Esophagus muscularis mucosa (tissue), 4 donors: ENCODE results near the gene MYMK. TPM values are rescaled to one million over a fixed set of nuclear protein-coding genes. Genes with fewer than 3 reads are reported as not detected.

Experiments
- DNase-seq: peaks from one replicate; pipeline ENCODE4 v3.0.0-alpha.2; 2017; ENCODE audit errors: extremely low spot score
- H3K27ac ChIP-seq, 4 donors: fragments of 200-600 bp; sonication (generic); replicated peaks in 1 of 4; 1 replicate in 3 of 4; 2 replicates in 1 of 4; pipeline ENCODE4 v1.5.1; 2016 to 2019; ENCODE audit warnings: mild to moderate bottlenecking in 1 of 4
- H3K27me3 ChIP-seq, 4 donors: fragments of 200-600 bp; sonication (generic); one replicate each; pipeline versions ENCODE4 v1.5.1 to v1.6.0; 2016 to 2019
- H3K36me3 ChIP-seq, 4 donors: fragments of 200-600 bp; sonication (generic); one replicate each; pipeline ENCODE4 v1.5.1; 2016 to 2019
- H3K4me1 ChIP-seq, 4 donors: fragments of 200-600 bp; sonication (generic); one replicate each; pipeline ENCODE4 v1.5.1; 2016 to 2019
- H3K4me3 ChIP-seq, 4 donors: fragments of 200-600 bp; sonication (generic); 1 replicate in 2 of 4; 2 replicates in 2 of 4; pipeline ENCODE4 v1.5.1; 2016 to 2019; ENCODE audit warnings: mild to moderate bottlenecking in 4 of 4, moderate library complexity in 1 of 4
- H3K9me3 ChIP-seq, 4 donors: fragments of 200-600 bp; sonication (generic); 1 replicate in 3 of 4; 2 replicates in 1 of 4; pipeline ENCODE4 v1.5.1; 2016 to 2019
- CTCF ChIP-seq, 3 experiments: fragments of 200-600 bp in 2 of 3; fragments of 450-650 bp in 1 of 3; sonication (generic) in 2 of 3; IDR thresholded peaks; one replicate each; pipeline ENCODE4 v1.5.1; 2017 to 2019; ENCODE audit warnings: antibody characterized with exemption in 3 of 3, mild to moderate bottlenecking in 2 of 3, moderate library complexity in 1 of 3
- EP300 ChIP-seq: sonication (generic); formaldehyde crosslinking; IDR thresholded peaks from one replicate; pipeline ENCODE4 v1.6.1; 2017; ENCODE audit warnings: antibody characterized with exemption
- POLR2A ChIP-seq: fragments of 450-650 bp; IDR thresholded peaks from one replicate; pipeline ENCODE4 v1.6.1; 2017; ENCODE audit warnings: antibody characterized with exemption, moderate library complexity, mild to moderate bottlenecking, low read depth
- POLR2AphosphoS5 ChIP-seq, 2 donors: sonication (generic); formaldehyde crosslinking; IDR thresholded peaks; one replicate each; pipeline ENCODE4 v1.6.1; 2017; ENCODE audit warnings: antibody characterized with exemption in 2 of 2
- WGBS: methylation state at CpG from one replicate; pipeline ENCODE4 v1.1.5; 2018; 5-methylcytosine and 5-hydroxymethylcytosine counted together
- intact Hi-C: fragments of 100-400 bp; cut with DNase I; formaldehyde crosslinking; loops from one replicate; pipeline ENCODE4 v1.15.1; 2023
- total RNA-seq, 4 donors: library from RNA; depleted of rRNA; stranded (reverse); fragments of >200 nt; gene quantifications; one replicate each; pipeline versions ENCODE4 v1.1.0 to v1.2.1, GENCODE V29; 2016

MYMK gene
- total RNA-seq, 4 donors from 2014 or later: not detected

- no peak for DNase-seq
- 89% methylated on average over 9 of the region's 14 CpGs for WGBS
- H3K27ac ChIP-seq: no peak overlapping the region
- H3K36me3 ChIP-seq: peaks cover 0 to 15% (median 6%) of the 10 kb centered on the region in 4 donors
- H3K9me3 ChIP-seq: no peaks in the 10 kb centered on the region
- peaks cover 0 to 5% (median 0%) of the 10 kb centered on the region in 4 donors for H3K27me3 ChIP-seq
- TF ChIP-seq POLR2AphosphoS5 (IDR thresholded peaks at IDR 0.05): no peak
- no peak for TF ChIP-seq EP300
- no peak for TF ChIP-seq CTCF (IDR thresholded peaks at IDR 0.05)
- no peak for TF ChIP-seq POLR2A
- H3K4me1 ChIP-seq: peaks cover 45 to 59% (median 52%) of the 10 kb centered on the region in 4 donors
- intact Hi-C loops: loop anchor here (10.0 kb wide), 1 partner anchor 457 kb away; the partner anchor contains the start of gene VAV2
- H3K4me3 ChIP-seq: no peak overlapping the region
Measured at GRCh38 chr9:133538176-133538575, 13.4 kb upstream of the MYMK start.

- Histone ChIP-seq H3K9me3 (no peaks in the 10 kb centered on the region), H3K4me3 (no peak overlapping the region), H3K27ac (no peak overlapping the region), H3K36me3 (peaks cover 0 to 14% (median 6%) of the 10 kb centered on the region in 4 donors), H3K27me3 (peaks cover 0 to 8% (median 0%) of the 10 kb centered on the region in 4 donors), H3K4me1 (peaks cover 45 to 61% (median 55%) of the 10 kb centered on the region in 4 donors)
- no peak for TF ChIP-seq POLR2A
- TF ChIP-seq CTCF (IDR thresholded peaks at IDR 0.05): no peak
- TF ChIP-seq EP300: no peak
- no peak for TF ChIP-seq POLR2AphosphoS5 (IDR thresholded peaks at IDR 0.05)
- no peak for DNase-seq
- intact Hi-C loops: loop anchor here (10.0 kb wide), 1 partner anchor 458 kb away; the partner anchor contains the start of gene VAV2
- 97% methylated on average over 15 of the region's 16 CpGs for WGBS
Measured at GRCh38 chr9:133537257-133537656, 12.5 kb upstream of the MYMK start.

- DNase-seq: no peak
- no peak overlapping the region for H3K27ac ChIP-seq
- peaks cover 45 to 61% (median 55%) of the 10 kb centered on the region in 4 donors for H3K4me1 ChIP-seq
- H3K4me3 ChIP-seq: no peak overlapping the region
- peaks cover 0 to 12% (median 4%) of the 10 kb centered on the region in 4 donors for H3K36me3 ChIP-seq
- H3K27me3 ChIP-seq: peaks cover 0 to 8% (median 0%) of the 10 kb centered on the region in 4 donors
- intact Hi-C loops: loop anchor here (10.0 kb wide), 1 partner anchor 458 kb away; the partner anchor contains the start of gene VAV2
- H3K9me3 ChIP-seq: no peaks in the 10 kb centered on the region
- TF ChIP-seq POLR2AphosphoS5 (IDR thresholded peaks at IDR 0.05) (no peak), EP300 (no peak), CTCF (IDR thresholded peaks at IDR 0.05) (no peak), POLR2A (no peak)
- 100% methylated on average over 3 of the region's 9 CpGs for WGBS
Measured at GRCh38 chr9:133536536-133536935, 11.8 kb upstream of the MYMK start.

GRCh38 chr9:133536080-133536479, 11.3 kb upstream of the MYMK start:
- peaks cover 0 to 8% (median 0%) of the 10 kb centered on the region in 4 donors for H3K27me3 ChIP-seq
- H3K4me3 ChIP-seq: no peak overlapping the region
- no peak overlapping the region for H3K27ac ChIP-seq
- H3K36me3 ChIP-seq: peaks cover 0 to 10% (median 4%) of the 10 kb centered on the region in 4 donors
- intact Hi-C loops: loop anchor here (10.0 kb wide), 1 partner anchor 459 kb away; the partner anchor contains the start of gene VAV2
- H3K9me3 ChIP-seq: no peaks in the 10 kb centered on the region
- no peak for DNase-seq
- H3K4me1 ChIP-seq: peaks cover 45 to 61% (median 55%) of the 10 kb centered on the region in 4 donors
- no peak for TF ChIP-seq EP300
- 87% methylated on average over 9 of the region's 11 CpGs for WGBS

- Histone ChIP-seq H3K4me3 (peak overlapping the region; percentile 52 to 58 (median 54)), H3K36me3 (peaks cover 0 to 3% (median under 1%) of the 10 kb centered on the region in 4 donors), H3K27me3 (peaks cover 0 to 11% (median 0%) of the 10 kb centered on the region in 4 donors), H3K27ac (peak overlapping the region in 1 of 4 donors; percentile 61), H3K4me1 (peaks cover 40 to 58% (median 52%) of the 10 kb centered on the region in 4 donors), H3K9me3 (no peaks in the 10 kb centered on the region)
- no CpG with 5 or more reads among the region's 13 CpGs for WGBS
- DNase-seq: no peak
- intact Hi-C loops: loop anchor here (10.0 kb wide), 1 partner anchor 459 kb away; the partner anchor contains the start of gene VAV2
- TF ChIP-seq POLR2A (no peak), EP300 (no peak), POLR2AphosphoS5 (IDR thresholded peaks at IDR 0.05) (no peak), CTCF (IDR thresholded peaks at IDR 0.05) (no peak)
Measured at GRCh38 chr9:133535306-133535877, 10.6 kb upstream of the MYMK start.
